HepG2 (cell line): ENCODE results near the gene CTDSP2. TPM values are rescaled to one million over a fixed set of nuclear protein-coding genes. Genes with fewer than 3 reads are reported as not detected.

Experiments
- CBX2 ChIP-seq, 2 experiments: fragments of 200-600 bp in 1 of 2; sonication (generic); formaldehyde crosslinking in 1 of 2; IDR thresholded peaks; 2 replicates each; pipeline versions ENCODE4 v1.7.0 to v1.8.1; 2018 to 2022; ENCODE audit warnings: low read depth in 2 of 2, low read length in 1 of 2, mild to moderate bottlenecking in 1 of 2, missing genetic modification reagents in 1 of 2
- FLYWCH1 ChIP-seq: sonication (generic); formaldehyde crosslinking; IDR thresholded peaks from 2 replicates; pipeline ENCODE4 v1.8.1; 2023; ENCODE audit warnings: mild to moderate bottlenecking, missing genetic modification reagents
- JUND ChIP-seq: sonication (generic); formaldehyde crosslinking; IDR thresholded peaks from 2 replicates; pipeline ENCODE4 v1.8.0; 2022; ENCODE audit warnings: mild to moderate bottlenecking, missing genetic modification reagents
- KDM3A ChIP-seq: IDR thresholded peaks from 2 replicates; pipeline ENCODE4 v1.6.1; 2018; ENCODE audit warnings: low read depth, missing compliant biosample characterization
- MAFG ChIP-seq: sonication (generic); formaldehyde crosslinking; IDR thresholded peaks from 2 replicates; pipeline ENCODE4 v1.5.1; 2020; ENCODE audit warnings: mild to moderate bottlenecking, missing genetic modification reagents
- MTF1 ChIP-seq: sonication (generic); formaldehyde crosslinking; IDR thresholded peaks from 2 replicates; pipeline ENCODE4 v1.5.0; 2020; ENCODE audit warnings: missing genetic modification reagents
- MXD4 ChIP-seq: IDR thresholded peaks from 2 replicates; pipeline ENCODE4 v1.6.1; 2016; ENCODE audit warnings: mild to moderate bottlenecking, missing biosample characterization, missing genetic modification reagents
- NCOA2 ChIP-seq: sonication (generic); formaldehyde crosslinking; IDR thresholded peaks from 2 replicates; pipeline ENCODE4 v1.8.0; 2022; ENCODE audit warnings: inconsistent platforms
- PAX8 ChIP-seq: sonication (generic); formaldehyde crosslinking; IDR thresholded peaks from 2 replicates; pipeline ENCODE4 v1.8.0; 2022; ENCODE audit warnings: mild to moderate bottlenecking, missing genetic modification reagents, borderline replicate concordance
- POGZ ChIP-seq: sonication (generic); formaldehyde crosslinking; IDR thresholded peaks from 2 replicates; pipeline ENCODE4 v1.4.0; 2020; ENCODE audit warnings: mild to moderate bottlenecking, missing genetic modification reagents
- RBAK ChIP-seq: sonication (generic); formaldehyde crosslinking; IDR thresholded peaks from 2 replicates; pipeline ENCODE4 v1.5.1; 2020; ENCODE audit warnings: mild to moderate bottlenecking, missing genetic modification reagents
- SNRNP70 ChIP-seq: fragments of 200-400 bp; formaldehyde crosslinking; IDR thresholded peaks from 2 replicates; pipeline ENCODE4 v1.6.1; 2017; ENCODE audit warnings: mild to moderate bottlenecking, low read depth, low read length, moderate library complexity
- TCF12 ChIP-seq, 2 experiments: fragments of 450-650 bp in 1 of 2; sonication (generic) in 1 of 2; formaldehyde crosslinking in 1 of 2; IDR thresholded peaks; 2 replicates each; pipeline versions ENCODE4 v1.6.1 to v1.8.0; 2017 to 2022; ENCODE audit warnings: antibody characterized with exemption in 1 of 2, mild to moderate bottlenecking in 1 of 2, missing genetic modification reagents in 1 of 2, moderate library complexity in 1 of 2
- ZNF143 ChIP-seq: sonication (generic); formaldehyde crosslinking; IDR thresholded peaks from 2 replicates; pipeline ENCODE4 v1.4.0; 2020; ENCODE audit warnings: missing genetic modification reagents
- ZNF274 ChIP-seq: sonication (generic); formaldehyde crosslinking; IDR thresholded peaks from 2 replicates; pipeline ENCODE4 v1.5.1; 2020; ENCODE audit warnings: mild to moderate bottlenecking, missing genetic modification reagents
- ZNF292 ChIP-seq: sonication (generic); formaldehyde crosslinking; IDR thresholded peaks from 2 replicates; pipeline ENCODE4 v1.8.1; 2022; ENCODE audit warnings: mild to moderate bottlenecking, low read depth, missing genetic modification reagents, borderline replicate concordance
- ZNF543 ChIP-seq: sonication (generic); formaldehyde crosslinking; IDR thresholded peaks from 2 replicates; pipeline ENCODE4 v1.4.0; 2020; ENCODE audit warnings: mild to moderate bottlenecking, missing genetic modification reagents
- ZNF556 ChIP-seq: sonication (generic); formaldehyde crosslinking; IDR thresholded peaks from 2 replicates; pipeline ENCODE4 v1.4.0; 2020; ENCODE audit warnings: mild to moderate bottlenecking, missing genetic modification reagents, borderline replicate concordance
- ZNF589 ChIP-seq: sonication (generic); formaldehyde crosslinking; conservative IDR thresholded peaks from 2 replicates; pipeline ENCODE4 v1.8.0; 2022; ENCODE audit warnings: mild to moderate bottlenecking, moderate library complexity, missing genetic modification reagents
- ZNF616 ChIP-seq: sonication (generic); formaldehyde crosslinking; IDR thresholded peaks from 2 replicates; pipeline ENCODE4 v1.5.0; 2020; ENCODE audit warnings: low read depth, mild to moderate bottlenecking, missing genetic modification reagents
- polyA plus RNA-seq, 8 experiments: library from polyadenylated mRNA; depleted of rRNA in 3 of 8; stranded (reverse) in 7 of 8; unstranded in 1 of 8; fragments of >200 nt; fragmentation: Illumina TruSeq in 4 of 8; extraction: Trizol in 4 of 8; gene quantifications; 2 replicates each; pipeline versions ENCODE4 v1.2.1 to v1.2.3, GENCODE V29; 2011 to 2016; ENCODE audit warnings: low read depth in 4 of 8, missing spikeins in 1 of 8, mixed read lengths in 1 of 8; ENCODE audit not compliant: insufficient read depth in 1 of 8
- total RNA-seq, 5 experiments: library from RNA; depleted of rRNA; stranded (reverse); fragments of >200 nt; fragmentation: Illumina TruSeq; extraction: Trizol; gene quantifications; 2 replicates each; pipeline ENCODE4 v1.2.3, GENCODE V29; 2016; ENCODE audit warnings: low read depth in 1 of 5
- TF ChIP-seq, protein P1 (sequence below): IDR thresholded peaks from 2 replicates; pipeline ENCODE4 v1.6.1; 2012; ENCODE audit warnings: low read length, improper control_type of control experiment
- TF ChIP-seq, protein P2 (sequence below): sonication (generic); formaldehyde crosslinking; IDR thresholded peaks from 2 replicates; pipeline ENCODE4 v1.5.0; 2020; ENCODE audit warnings: mild to moderate bottlenecking, low read depth, missing genetic modification reagents, borderline replicate concordance

The CTDSP2 gene
- total and polyA plus RNA-seq, 2 of the 13 experiments (the other 11 are each of a cell fraction or from before 2014, with no cell fraction given), result 38.1 to 82.5 TPM

- TF ChIP-seq ZNF274 (CRISPR knock-in tag) (no peak; the same call in 1 of the 2 replicates), MAFG (CRISPR knock-in tag) (no peak), POGZ (CRISPR knock-in tag) (peak; percentile 70), ZNF292 (CRISPR knock-in tag) (peak; percentile 36; the same call in 1 of the 2 replicates), MXD4 (CRISPR knock-in tag) (peak; percentile 64; the same call in 1 of the 2 replicates), ZNF556 (CRISPR knock-in tag) (peak; percentile 54; the same call in 1 of the 2 replicates), RBAK (CRISPR knock-in tag) (no peak), CBX2 (IDR thresholded peaks at IDR 0.05; ENCODE audit: low read depth, low read length) (no peak), CBX2 (CRISPR knock-in tag; IDR thresholded peaks at IDR 0.05; ENCODE audit: low read depth) (no peak), ZNF143 (CRISPR knock-in tag) (no peak), PAX8 (no peak), ZNF543 (CRISPR knock-in tag) (no peak), TCF12 (IDR thresholded peaks at IDR 0.05) (no peak), TCF12 (CRISPR knock-in tag; IDR thresholded peaks at IDR 0.05) (no peak), MTF1 (CRISPR knock-in tag) (no peak), JUND (CRISPR knock-in tag) (no peak), ZNF589 (peak; percentile 86), ZNF616 (CRISPR knock-in tag) (no peak), SNRNP70 (no peak), KDM3A (CRISPR knock-in tag) (peak; percentile 76), FLYWCH1 (no peak), NCOA2 (CRISPR knock-in tag) (peak; percentile 79)
- TF ChIP-seq, protein P1, sequence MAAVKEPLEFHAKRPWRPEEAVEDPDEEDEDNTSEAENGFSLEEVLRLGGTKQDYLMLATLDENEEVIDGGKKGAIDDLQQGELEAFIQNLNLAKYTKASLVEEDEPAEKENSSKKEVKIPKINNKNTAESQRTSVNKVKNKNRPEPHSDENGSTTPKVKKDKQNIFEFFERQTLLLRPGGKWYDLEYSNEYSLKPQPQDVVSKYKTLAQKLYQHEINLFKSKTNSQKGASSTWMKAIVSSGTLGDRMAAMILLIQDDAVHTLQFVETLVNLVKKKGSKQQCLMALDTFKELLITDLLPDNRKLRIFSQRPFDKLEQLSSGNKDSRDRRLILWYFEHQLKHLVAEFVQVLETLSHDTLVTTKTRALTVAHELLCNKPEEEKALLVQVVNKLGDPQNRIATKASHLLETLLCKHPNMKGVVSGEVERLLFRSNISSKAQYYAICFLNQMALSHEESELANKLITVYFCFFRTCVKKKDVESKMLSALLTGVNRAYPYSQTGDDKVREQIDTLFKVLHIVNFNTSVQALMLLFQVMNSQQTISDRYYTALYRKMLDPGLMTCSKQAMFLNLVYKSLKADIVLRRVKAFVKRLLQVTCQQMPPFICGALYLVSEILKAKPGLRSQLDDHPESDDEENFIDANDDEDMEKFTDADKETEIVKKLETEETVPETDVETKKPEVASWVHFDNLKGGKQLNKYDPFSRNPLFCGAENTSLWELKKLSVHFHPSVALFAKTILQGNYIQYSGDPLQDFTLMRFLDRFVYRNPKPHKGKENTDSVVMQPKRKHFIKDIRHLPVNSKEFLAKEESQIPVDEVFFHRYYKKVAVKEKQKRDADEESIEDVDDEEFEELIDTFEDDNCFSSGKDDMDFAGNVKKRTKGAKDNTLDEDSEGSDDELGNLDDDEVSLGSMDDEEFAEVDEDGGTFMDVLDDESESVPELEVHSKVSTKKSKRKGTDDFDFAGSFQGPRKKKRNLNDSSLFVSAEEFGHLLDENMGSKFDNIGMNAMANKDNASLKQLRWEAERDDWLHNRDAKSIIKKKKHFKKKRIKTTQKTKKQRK, result no peak
- TF ChIP-seq, protein P2, sequence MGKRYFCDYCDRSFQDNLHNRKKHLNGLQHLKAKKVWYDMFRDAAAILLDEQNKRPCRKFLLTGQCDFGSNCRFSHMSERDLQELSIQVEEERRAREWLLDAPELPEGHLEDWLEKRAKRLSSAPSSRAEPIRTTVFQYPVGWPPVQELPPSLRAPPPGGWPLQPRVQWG (CRISPR knock-in tag), result no peak
Observed at GRCh38 chr12:57845478-57846284, 848 bp downstream of the CTDSP2 start (continued).
